GM23338 (cell line): ENCODE data around the gene STT3B. TPM values are rescaled to one million over a fixed set of nuclear protein-coding genes. Genes with fewer than 3 reads are reported as not detected.
"Not testable (repeated sequence)": the region's sequence is repeated elsewhere in the genome, so short reads cannot be mapped to it uniquely, and the experiment has no call there.

ENCODE experiments used
- ATAC-seq: fragments of 200-7000 bp; cut with Tn5 transposase; 3 replicates; pipeline ENCODE4 v1.9.1; 2020
- DNase-seq: peaks from one replicate; pipeline ENCODE4 v3.0.0-alpha.2; 2015; ENCODE audit warnings: low spot score
- H2AFZ ChIP-seq: fragments of 200-600 bp; sonication (generic); 2 replicates; pipeline ENCODE4 v1.8.0; 2016; ENCODE audit warnings: antibody characterized with exemption, mild to moderate bottlenecking, moderate library complexity
- H3F3A ChIP-seq: fragments of 200-600 bp; sonication (generic); replicated peaks from 2 replicates; pipeline ENCODE4 v1.8.0; 2017; ENCODE audit warnings: antibody characterized with exemption, mixed run types, low read depth
- H3K27ac ChIP-seq: fragments of 200-600 bp; sonication (generic); 2 replicates; pipeline ENCODE4 v1.6.1; 2016; ENCODE audit warnings: low read depth
- H3K27me3 ChIP-seq: fragments of 200-600 bp; sonication (generic); 2 replicates; pipeline ENCODE4 v1.8.0; 2016; ENCODE audit warnings: mild to moderate bottlenecking, mixed run types, moderate library complexity; ENCODE audit not compliant: insufficient read depth
- H3K36me3 ChIP-seq: fragments of 200-600 bp; sonication (generic); 2 replicates; pipeline ENCODE4 v1.8.0; 2016; ENCODE audit warnings: mild to moderate bottlenecking; ENCODE audit not compliant: insufficient read depth
- H3K4me1 ChIP-seq: fragments of 200-600 bp; sonication (generic); 2 replicates; pipeline ENCODE4 v1.8.0; 2016; ENCODE audit warnings: mild to moderate bottlenecking, moderate library complexity; ENCODE audit not compliant: insufficient read depth
- H3K4me2 ChIP-seq: fragments of 200-600 bp; sonication (generic); 2 replicates; pipeline ENCODE4 v1.7.1; 2017; ENCODE audit warnings: mixed run types
- H3K4me3 ChIP-seq: fragments of 200-600 bp; sonication (generic); 2 replicates; pipeline ENCODE4 v1.6.1; 2016; ENCODE audit warnings: mixed run types
- H3K79me2 ChIP-seq: fragments of 200-600 bp; sonication (generic); replicated peaks from 2 replicates; pipeline ENCODE4 v1.8.0; 2017; ENCODE audit warnings: mild to moderate bottlenecking; ENCODE audit not compliant: insufficient read depth
- H3K9me2 ChIP-seq: fragments of 200-600 bp; sonication (generic); 2 replicates; pipeline ENCODE4 v1.8.0; 2017; ENCODE audit not compliant: insufficient read depth
- H4K20me1 ChIP-seq: fragments of 200-600 bp; sonication (generic); replicated peaks from 2 replicates; pipeline ENCODE4 v1.8.0; 2017; ENCODE audit warnings: mild to moderate bottlenecking; ENCODE audit not compliant: insufficient read depth
- H3K27ac Mint-ChIP-seq: 2 replicates; pipeline ENCODE4 v1.8.0; 2020; ENCODE audit warnings: inconsistent platforms, mild to moderate bottlenecking, moderate library complexity, mixed read lengths
- H3K27me3 Mint-ChIP-seq: 3 replicates; pipeline ENCODE4 v1.8.0; 2022; ENCODE audit warnings: low read depth, mild to moderate bottlenecking, moderate library complexity, mixed read lengths, inconsistent platforms; ENCODE audit not compliant: insufficient read depth, poor library complexity
- H3K36me3 Mint-ChIP-seq: 3 replicates; pipeline ENCODE4 v1.8.0; 2021; ENCODE audit warnings: low read depth, mild to moderate bottlenecking, inconsistent platforms, moderate library complexity, mixed read lengths
- H3K4me1 Mint-ChIP-seq: 3 replicates; pipeline ENCODE4 v1.8.0; 2020; ENCODE audit warnings: mild to moderate bottlenecking, inconsistent platforms, mixed read lengths
- H3K4me3 Mint-ChIP-seq: 3 replicates; pipeline ENCODE4 v1.8.0; 2021; ENCODE audit warnings: moderate library complexity, mild to moderate bottlenecking, inconsistent platforms, mixed read lengths
- H3K9me3 Mint-ChIP-seq: 3 replicates; pipeline ENCODE4 v1.8.0; 2020; ENCODE audit warnings: moderate library complexity, mild to moderate bottlenecking, inconsistent platforms, mixed read lengths
- CREB1 ChIP-seq: fragments of 250-450 bp; sonication (Bioruptor Pico); IDR thresholded peaks from 2 replicates; pipeline ENCODE4 v1.5.0; 2020; ENCODE audit warnings: low read depth, mild to moderate bottlenecking, moderate library complexity
- ETS1 ChIP-seq: IDR thresholded peaks from 2 replicates; pipeline ENCODE4 v1.6.1; 2016; ENCODE audit warnings: antibody characterized with exemption
- EZH2 ChIP-seq: fragments of 200-600 bp; sonication (generic); IDR thresholded peaks from one replicate; pipeline ENCODE4 v1.8.0; 2017; ENCODE audit warnings: antibody characterized with exemption, mild to moderate bottlenecking, low read depth; ENCODE audit not compliant: unreplicated experiment
- NANOG ChIP-seq: IDR thresholded peaks from 2 replicates; pipeline ENCODE4 v1.6.1; 2016; ENCODE audit warnings: antibody characterized with exemption, borderline replicate concordance
- POLR2AphosphoS5 ChIP-seq: IDR thresholded peaks from 2 replicates; pipeline ENCODE4 v1.6.1; 2016; ENCODE audit warnings: antibody characterized with exemption, low read depth
- STAT1 ChIP-seq: IDR thresholded peaks from one replicate; pipeline ENCODE4 v1.6.1; 2016; ENCODE audit warnings: antibody characterized with exemption; ENCODE audit not compliant: unreplicated experiment
- ZNF331 ChIP-seq: fragments of 250-450 bp; sonication (Bioruptor Pico); IDR thresholded peaks from 2 replicates; pipeline ENCODE4 v1.5.0; 2020; ENCODE audit warnings: low read depth, mild to moderate bottlenecking, moderate library complexity
- polyA plus RNA-seq: library from polyadenylated mRNA; unstranded; fragments of >200 nt; fragmentation: Nextera tagmentation; extraction: Ambion mirVana; gene quantifications from 2 replicates; pipeline ENCODE4 v1.2.1, GENCODE V29; 2016
- total RNA-seq: library from RNA; depleted of rRNA; stranded (reverse); fragments of >200 nt; shearing (Covaris generic); gene quantifications from 2 replicates; pipeline ENCODE4 v1.2.3, GENCODE V29; 2014

Gene STT3B
- total and polyA plus RNA-seq, 2 experiments from 2014 or later = 44.1 to 167 TPM

DNA sequence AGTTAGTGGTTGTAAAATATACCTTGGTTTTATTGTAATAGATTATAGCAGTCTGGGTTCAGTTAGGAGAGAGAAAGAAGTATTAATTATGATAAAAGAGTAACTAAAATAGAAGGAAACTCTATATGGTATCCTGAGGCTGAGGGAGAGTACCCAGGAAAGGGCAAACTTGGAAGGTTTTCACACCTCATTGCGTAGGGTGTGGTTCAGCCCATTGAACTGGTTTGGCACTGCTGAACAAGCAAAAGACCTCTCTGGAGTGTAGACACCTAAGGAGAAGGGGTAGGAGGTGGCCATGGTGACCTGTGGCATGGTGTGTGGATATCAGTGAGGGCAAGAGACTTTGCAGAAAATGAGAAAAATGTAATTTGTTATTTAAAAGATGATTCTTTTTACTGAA is 63.5 kb downstream of the STT3B start:
- H3F3A ChIP-seq = no peaks in the 10 kb centered on the region
- no peaks in the 10 kb centered on the region for H3K36me3 ChIP-seq
- no peak overlapping the region for H3K27ac ChIP-seq
- H3K4me1 ChIP-seq = no peaks in the 10 kb centered on the region
- no peak overlapping the region for H2AFZ ChIP-seq
- Mint-ChIP-seq H3K4me3 (no peak overlapping the region), H3K27ac (no peak overlapping the region), H3K4me1 (no peaks in the 10 kb centered on the region), H3K9me3 (no peaks in the 10 kb centered on the region), H3K27me3 (peaks cover 5% of the 10 kb centered on the region), H3K36me3 (peaks cover 19% of the 10 kb centered on the region)
- peaks cover 49% of the 10 kb centered on the region for H3K79me2 ChIP-seq
- no peak overlapping the region for H3K4me3 ChIP-seq
- DNase-seq (no peak), ATAC-seq (no peak)
- peaks cover 12% of the 10 kb centered on the region; the same call in 1 of the 2 replicates for H4K20me1 ChIP-seq
- TF ChIP-seq NANOG = no peak
- TF ChIP-seq ZNF331 (CRISPR knock-in tag) = no peak
- TF ChIP-seq ETS1 = no peak
- no peak for TF ChIP-seq EZH2
- TF ChIP-seq STAT1 = no peak
- H3K4me2 ChIP-seq = no peak overlapping the region
- H3K27me3 ChIP-seq = no peaks in the 10 kb centered on the region
- H3K9me2 ChIP-seq = no peaks in the 10 kb centered on the region

- Mint-ChIP-seq H3K36me3 (peaks cover 51% of the 10 kb centered on the region), H3K27me3 (peaks cover 3% of the 10 kb centered on the region), H3K9me3 (peaks cover 10% of the 10 kb centered on the region), H3K27ac (no peak overlapping the region), H3K4me1 (no peaks in the 10 kb centered on the region), H3K4me3 (no peak overlapping the region)
- Histone ChIP-seq H3K36me3 (peaks cover 1% of the 10 kb centered on the region; the same call in 1 of the 2 replicates), H3K9me2 (no peaks in the 10 kb centered on the region), H3F3A (no peaks in the 10 kb centered on the region), H3K4me1 (no peaks in the 10 kb centered on the region), H2AFZ (no peak overlapping the region), H3K27me3 (no peaks in the 10 kb centered on the region), H3K79me2 (peaks cover 34% of the 10 kb centered on the region), H3K4me3 (no peak overlapping the region), H4K20me1 (peaks cover 5% of the 10 kb centered on the region; the same call in 1 of the 2 replicates), H3K27ac (no peak overlapping the region), H3K4me2 (no peak overlapping the region)
- ATAC-seq (no peak), DNase-seq (no peak)
- TF ChIP-seq CREB1 (CRISPR knock-in tag) (no peak), POLR2AphosphoS5 (no peak)
Observed at GRCh38 chr3:31600431-31600830, 67.7 kb downstream of the STT3B start.

- H3K36me3 Mint-ChIP-seq = peaks cover 76% of the 10 kb centered on the region
- ATAC-seq = not testable (repeated sequence)
Observed at GRCh38 chr3:31605333-31605732, 72.6 kb downstream of the STT3B start.

More at GRCh38 chr3:31605333-31605732, 72.6 kb downstream of the STT3B start:
- H3K36me3 ChIP-seq, H2AFZ ChIP-seq, H3K4me2 ChIP-seq, H3K27ac ChIP-seq, H3K4me3 ChIP-seq, DNase-seq, H3K27me3 ChIP-seq, H3K4me1 Mint-ChIP-seq, H3F3A ChIP-seq, H3K27ac Mint-ChIP-seq, H3K4me3 Mint-ChIP-seq, H3K9me2 ChIP-seq, H4K20me1 ChIP-seq, H3K27me3 Mint-ChIP-seq, H3K4me1 ChIP-seq: not testable (repeated sequence)
- peaks cover 48% of the 10 kb centered on the region for H3K79me2 ChIP-seq
- H3K9me3 Mint-ChIP-seq = peaks cover 33% of the 10 kb centered on the region
